Dedifferentiated amniotic fluid mesenchymal stem cell (primary cell): ENCODE data around the gene ZNF341.

ENCODE experiments used
- DNase-seq: peaks from one replicate; pipeline ENCODE4 v3.0.0-alpha.2; 2016; ENCODE audit errors: extremely low spot score

Gene ZNF341

DNA sequence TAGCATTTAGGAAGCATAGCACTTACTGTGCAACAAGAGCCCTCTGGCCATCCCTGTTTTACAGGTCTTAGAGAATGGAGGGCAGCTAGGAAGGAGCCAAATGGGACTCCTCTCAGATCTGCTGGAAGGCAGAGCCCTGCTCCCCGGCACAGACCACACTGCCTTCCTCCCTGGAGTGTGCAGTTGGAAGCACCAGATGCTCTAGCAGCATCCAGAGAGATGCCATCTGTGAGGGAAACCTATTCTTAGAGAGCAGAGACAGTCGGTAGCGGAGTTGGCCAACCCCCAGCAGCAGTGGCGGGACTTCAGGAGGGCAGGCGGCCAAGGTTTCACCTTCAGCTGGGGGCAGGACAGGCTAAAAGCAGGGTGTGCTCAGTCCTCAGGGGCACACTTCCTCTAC lies 28.9 kb upstream of the ZNF341 start:
- DNase-seq: no peak

GRCh38 chr20:33703498-33704137 lies 28.2 kb upstream of the ZNF341 start:
- no peak for DNase-seq

DNA sequence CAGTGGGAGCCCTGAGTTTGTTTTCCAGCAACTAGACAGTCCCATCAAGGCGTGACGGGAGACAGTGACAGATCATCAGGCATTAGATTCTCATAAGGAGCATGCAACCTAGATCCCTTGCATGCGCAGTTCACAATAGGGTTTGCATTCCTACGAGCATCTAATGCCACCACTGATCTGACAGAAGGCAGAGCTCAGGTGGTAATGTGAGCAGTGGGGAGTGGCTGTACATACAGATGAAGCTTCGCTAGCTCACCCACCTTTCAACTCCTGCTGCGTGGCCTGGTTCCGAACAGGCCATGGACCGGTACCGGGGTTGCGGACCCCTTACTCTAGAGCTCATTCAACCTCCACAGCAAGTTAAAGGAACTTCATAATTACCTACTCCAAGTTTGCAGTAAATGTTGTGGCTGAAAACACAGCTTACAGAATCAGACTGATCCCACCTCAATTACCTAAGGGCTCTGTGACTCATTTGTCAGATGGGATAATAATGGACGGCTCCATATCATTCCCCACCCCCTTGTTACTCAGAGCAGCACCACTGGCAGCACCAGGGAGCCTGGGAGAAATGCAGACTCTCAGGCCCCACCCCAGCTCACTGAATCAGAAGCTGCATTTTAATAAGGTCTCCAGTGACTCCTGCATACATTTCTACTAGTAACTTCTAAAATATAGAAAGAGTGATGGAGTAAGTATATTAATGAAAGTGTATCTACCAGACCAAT lies 27.4 kb upstream of the ZNF341 start:
- no peak for DNase-seq

DNA sequence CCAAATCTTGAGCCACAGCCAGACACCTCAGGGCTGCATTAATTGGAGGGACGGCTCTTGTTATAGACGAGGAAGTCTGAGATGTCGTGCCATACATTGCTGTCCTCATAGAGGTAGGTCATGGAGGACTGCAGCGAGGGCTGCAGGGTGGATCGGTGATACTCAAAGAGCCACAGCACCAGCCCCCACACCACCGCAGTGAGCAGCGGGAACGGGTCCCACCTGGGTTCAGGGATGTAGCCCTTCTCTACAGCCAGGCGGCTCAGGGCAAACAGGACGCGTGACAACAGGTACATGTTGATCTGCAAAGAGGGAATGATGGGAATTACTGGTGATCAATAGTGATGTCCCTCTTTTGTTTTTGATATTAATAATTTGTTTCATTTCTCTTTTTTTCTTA lies 24.1 kb upstream of the ZNF341 start:
- no peak for DNase-seq

- no peak for DNase-seq
Observed at GRCh38 chr20:33709398-33709797, 22.4 kb upstream of the ZNF341 start.

DNA sequence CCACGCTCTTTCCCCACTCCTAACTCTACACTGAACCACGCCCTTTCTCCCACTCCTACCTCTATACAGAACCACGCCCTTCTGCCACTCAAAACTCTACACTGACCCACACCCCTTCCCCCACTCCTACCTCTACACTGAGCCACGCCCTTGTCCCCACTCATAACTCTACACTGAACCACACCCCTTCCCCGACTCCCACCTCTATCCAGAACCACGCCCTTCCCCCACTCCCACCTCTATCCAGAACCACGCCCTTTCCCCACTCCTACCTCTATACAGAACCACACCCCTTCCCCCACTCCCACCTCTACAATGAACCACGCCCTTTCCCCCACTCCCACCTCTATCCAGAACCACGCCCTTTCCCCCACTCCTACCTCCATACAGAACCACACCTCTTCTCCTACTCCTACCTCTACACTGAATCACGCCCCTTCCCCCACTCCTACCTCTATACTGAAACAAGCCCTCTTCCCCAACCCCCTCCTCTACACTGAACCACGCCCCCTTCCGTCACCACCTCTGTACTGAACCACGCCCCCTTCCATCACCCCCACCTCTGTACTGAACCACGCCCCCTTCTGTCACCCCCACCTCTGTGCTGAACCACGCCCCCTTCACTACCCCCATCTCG lies 21.8 kb upstream of the ZNF341 start:
- DNase-seq: no peak

- no peak for DNase-seq
Observed at GRCh38 chr20:33710681-33711445, 20.9 kb upstream of the ZNF341 start.

GRCh38 chr20:33711446-33711738 lies 20.4 kb upstream of the ZNF341 start:
- DNase-seq: no peak

- DNase-seq: no peak
Observed at GRCh38 chr20:33713865-33714367, 17.9 kb upstream of the ZNF341 start.

- no peak for DNase-seq
Observed at GRCh38 chr20:33716498-33716897, 15.3 kb upstream of the ZNF341 start.

GRCh38 chr20:33719277-33719988 lies 12.4 kb upstream of the ZNF341 start:
- DNase-seq: no peak

DNA sequence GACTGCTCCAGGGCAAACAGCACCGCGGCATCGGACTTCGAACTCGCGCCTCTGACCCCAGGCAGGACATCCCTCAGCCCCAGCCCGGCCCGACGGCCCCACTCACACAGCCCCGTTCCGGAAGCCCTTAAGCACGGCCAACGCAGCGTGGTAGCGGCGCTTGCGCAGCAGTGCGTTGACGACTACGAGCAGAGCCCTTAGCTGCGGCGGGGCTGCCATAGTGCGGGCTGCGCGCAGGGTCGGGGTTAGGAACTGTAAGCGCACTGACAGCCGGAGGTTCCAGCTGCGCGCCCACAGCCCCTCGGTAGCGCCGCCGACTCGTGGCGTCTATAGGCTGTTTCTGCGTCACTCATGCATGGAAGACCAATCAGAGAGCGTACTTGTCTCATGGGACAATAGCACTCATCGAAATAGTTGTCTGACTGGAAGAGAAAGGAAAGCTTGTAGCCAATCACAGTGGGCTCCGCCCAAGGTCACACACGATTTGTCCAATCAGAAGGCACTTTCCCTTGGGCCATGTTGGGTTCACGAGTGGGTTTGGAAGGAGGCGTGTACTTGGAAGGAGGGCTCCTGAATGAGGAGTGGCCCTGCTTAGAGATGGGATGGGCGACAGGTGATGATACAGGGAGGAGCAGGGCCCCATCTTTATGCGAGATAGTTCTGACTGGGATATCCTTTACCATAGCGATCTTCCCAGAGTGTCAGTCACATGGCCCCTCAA lies 11.6 kb upstream of the ZNF341 start, which contains the start of gene PXMP4:
TSS of gene PXMP4 (minus strand) at position 322 of the 721 bp plus-strand sequence. CDS start at position 219, 103 bp downstream.
- DNase-seq: peak; percentile 89

DNA sequence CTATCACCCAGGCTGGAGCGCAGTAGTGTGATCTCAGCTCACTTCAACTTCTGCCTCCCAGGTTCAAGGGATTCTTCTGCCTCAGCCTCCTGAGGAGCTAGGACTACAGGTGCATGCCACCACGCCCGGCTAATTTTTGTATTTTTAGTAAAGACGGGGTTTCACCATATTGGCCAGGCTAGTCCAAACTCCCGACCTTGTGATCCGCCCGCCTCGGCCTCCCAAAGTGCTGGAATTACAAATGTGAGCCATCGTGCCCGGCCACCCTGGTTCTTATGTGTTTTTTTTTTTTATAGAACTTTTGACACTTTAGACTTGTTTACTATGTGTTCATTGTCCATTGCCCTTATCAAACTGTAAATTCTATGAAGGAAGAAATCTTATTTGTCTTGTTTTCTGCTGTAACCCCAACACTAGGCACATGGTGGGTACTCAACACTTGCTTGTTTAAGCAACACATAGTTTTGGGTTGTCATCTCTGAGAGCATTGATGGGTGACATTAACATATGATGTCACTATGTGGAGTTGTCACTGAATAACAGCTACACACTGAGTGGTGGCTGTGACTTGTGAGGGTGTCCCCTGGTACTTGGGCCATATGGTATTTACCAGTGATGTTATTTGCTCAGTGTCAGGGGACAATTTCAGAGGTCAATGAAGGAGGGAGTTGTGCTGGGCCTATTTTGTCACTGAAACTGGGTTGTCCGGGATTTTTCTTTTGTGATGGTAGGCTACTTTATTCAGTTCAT lies 10.2 kb upstream of the ZNF341 start:
- DNase-seq: no peak

DNA sequence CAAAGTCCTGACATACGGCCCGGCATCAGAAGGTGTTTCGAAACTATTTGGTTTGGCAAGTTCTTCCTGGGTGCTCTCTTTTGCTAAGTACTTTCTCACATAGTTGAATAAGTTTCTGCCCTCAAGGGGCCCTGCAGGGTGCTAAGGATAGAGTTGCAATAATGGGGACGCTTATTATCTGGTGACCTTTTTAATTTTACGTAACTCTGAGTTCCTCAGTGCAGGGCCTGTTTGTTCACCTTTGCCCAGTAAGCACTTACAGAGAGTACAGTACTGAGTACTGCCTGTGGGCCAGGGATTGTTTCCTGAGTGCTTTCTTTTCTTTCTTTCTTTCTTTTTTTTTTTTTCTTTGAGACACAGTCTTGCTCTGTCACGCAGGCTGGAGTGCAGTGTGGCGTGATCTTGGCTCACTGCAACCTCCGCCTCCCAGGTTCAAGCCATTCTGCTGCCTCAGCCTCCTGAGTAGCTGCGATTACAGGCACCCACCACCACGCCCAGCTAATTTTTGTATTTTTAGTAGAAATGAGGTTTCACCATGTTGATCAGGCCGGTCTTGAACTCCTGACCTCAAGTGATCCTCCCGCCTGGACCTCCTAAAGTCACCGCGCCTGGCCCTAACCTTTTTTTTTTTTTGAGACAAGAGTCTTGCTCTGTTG lies 7.2 kb upstream of the ZNF341 start:
- no peak for DNase-seq

- DNase-seq: no peak
Observed at GRCh38 chr20:33725607-33726264, 6.1 kb upstream of the ZNF341 start.

- no peak for DNase-seq
Observed at GRCh38 chr20:33727115-33727479, 4.7 kb upstream of the ZNF341 start.

GRCh38 chr20:33727806-33728205 lies 4.0 kb upstream of the ZNF341 start:
- DNase-seq: no peak

DNA sequence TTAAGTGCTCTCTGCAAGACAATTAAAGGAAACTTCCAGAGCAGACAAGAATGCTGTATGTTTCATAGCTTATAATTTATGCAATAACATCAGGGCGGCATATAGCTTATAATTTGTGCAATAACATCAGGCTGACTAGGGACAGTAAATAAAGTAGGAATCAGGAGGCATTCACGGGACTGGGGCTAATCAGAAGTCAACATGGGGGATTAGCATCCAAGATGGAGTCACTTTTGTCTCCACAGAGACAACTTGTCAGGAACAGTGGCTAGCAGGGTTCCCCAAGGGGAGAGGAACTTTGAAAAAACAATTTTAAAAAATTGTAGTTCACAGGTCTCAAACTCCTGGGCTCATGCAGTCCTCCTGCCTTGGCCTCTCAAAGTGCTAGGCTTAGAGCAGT lies 3.3 kb upstream of the ZNF341 start:
- DNase-seq: no peak

- no peak for DNase-seq
Observed at GRCh38 chr20:33729101-33729500, 2.7 kb upstream of the ZNF341 start.
